ENCODE results near the gene HAS3.
A peak's percentile ranks its signal among the peaks of the same experiment; 100 is the strongest.
"Not testable (repeated sequence)": the region's sequence is repeated elsewhere in the genome, so short reads cannot be mapped to it uniquely, and the experiment has no call there.

Gene HAS3

GRCh38 chr16:69116256-69116875 is 10.9 kb downstream of the HAS3 start:
- DNase-seq (ENCODE audit: low spot score), result no peak

DNA sequence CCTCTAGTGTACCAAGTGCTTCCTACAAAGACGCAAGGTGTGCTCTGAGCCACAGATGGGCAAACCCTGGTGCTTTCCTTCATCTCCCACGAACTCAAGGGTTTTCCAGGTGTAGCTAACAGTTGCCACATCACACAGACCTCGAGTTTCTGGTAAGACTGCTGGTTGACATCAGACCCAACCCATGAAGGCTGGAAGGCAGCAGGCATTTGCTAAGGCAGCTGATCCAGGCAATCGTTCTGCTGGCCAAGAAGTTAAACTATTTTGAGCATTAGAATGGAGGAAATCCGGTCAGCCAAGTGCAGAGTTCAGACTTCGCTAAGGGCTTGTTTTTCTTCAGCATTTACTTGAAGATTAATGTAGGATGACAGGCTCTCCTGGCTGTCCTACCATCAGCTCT is 11.5 kb downstream of the HAS3 start:
- DNase-seq (ENCODE audit: low spot score), result no peak

GRCh38 chr16:69118468-69118867 is 13.0 kb downstream of the HAS3 start:
- DNase-seq (ENCODE audit: low spot score), result no peak

- no peak for DNase-seq (ENCODE audit: low spot score)
These were observed 13.5 kb downstream of the HAS3 start for GRCh38 chr16:69118994-69119393.

DNA sequence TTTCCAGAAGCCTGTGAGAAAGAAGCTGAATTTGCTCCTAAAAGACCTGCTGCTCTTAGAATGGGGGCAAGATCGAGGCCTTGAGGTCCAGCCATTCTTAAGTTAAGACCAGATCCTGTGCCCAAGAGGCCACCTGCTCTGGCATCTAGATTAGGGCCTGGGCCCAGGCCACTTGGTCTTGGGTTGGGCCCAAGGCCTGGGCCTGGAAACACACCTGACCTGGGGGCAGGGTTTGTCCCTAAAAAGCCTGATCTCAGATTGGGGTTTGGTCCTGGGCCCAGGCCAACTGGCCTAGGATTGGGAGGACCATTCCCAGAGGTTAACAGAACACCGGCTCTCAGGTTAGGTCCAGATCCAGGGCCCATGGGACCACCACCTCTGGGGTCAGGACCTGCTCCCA is 14.1 kb downstream of the HAS3 start:
- no peak for DNase-seq (ENCODE audit: low spot score)

DNA sequence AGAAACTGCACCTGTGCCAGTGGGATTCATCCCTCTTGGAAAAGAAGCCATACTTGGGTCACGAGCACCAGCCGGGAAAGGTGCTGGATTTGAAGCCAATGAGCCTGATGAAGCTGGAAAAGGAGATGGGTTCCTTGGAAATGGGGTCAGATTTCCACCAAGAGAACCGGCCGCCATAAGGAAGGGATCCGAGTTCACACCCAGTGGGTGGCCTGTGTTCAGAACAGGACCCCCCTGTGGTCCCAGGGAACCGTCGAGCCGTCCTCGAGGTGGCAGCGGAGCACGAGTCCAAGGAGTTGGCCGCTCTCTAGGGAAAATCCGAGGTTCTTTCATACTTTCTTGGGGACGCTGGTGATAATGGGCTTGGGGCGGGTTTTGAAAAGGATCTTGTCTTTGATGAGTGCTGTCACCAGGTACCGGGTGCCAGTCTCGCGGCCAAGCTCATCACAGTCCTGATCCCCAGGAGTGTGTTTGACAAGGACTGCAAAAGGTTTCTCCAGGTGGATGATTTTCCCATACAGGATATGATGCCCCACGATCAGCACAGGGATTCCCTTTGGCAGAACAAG is 14.7 kb downstream of the HAS3 start:
- DNase-seq (ENCODE audit: low spot score), result no peak

- peak; percentile 58 for DNase-seq (ENCODE audit: low spot score)
These were observed 18.5 kb downstream of the HAS3 start for GRCh38 chr16:69123910-69124309.

DNA sequence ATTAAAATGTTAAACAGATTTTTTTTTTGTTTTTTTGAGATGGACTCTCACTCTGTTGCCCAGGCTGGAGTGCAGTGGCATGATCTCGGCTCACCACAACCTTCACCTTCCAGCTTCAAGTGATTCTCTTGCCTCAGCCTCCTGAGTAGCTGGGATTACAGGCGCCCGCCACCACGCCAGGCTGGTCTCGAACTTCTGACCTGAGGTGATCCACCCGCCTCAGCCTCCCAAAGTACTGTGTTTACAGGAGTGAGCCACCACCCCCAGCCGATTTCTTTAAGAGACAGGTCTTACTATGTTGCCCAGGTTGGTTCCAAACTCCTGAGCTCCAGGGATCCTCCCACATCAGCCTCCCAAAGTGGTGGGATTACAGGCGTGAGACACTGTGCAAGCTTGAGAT is 19.0 kb downstream of the HAS3 start:
- not testable (repeated sequence) for DNase-seq (ENCODE audit: low spot score)

DNA sequence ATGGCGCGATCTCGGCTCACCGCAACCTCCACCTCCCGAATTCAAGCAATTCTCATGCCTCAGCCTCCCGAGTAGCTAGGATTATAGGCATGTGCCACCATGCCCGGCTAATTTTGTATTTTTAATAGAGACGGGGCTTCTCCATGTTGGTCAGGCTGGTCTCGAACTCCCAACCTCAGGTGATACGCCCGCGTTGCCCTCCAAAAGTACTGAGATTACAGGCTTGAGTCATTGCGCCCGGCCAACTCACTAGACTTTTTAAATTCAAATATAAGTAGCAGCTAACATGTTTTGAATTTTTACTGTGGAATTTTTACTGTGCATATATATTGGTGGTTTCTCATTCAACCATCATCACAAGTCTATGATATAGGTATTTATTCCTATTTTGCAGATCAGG is 19.5 kb downstream of the HAS3 start:
- not testable (repeated sequence) for DNase-seq (ENCODE audit: low spot score)

GRCh38 chr16:69126221-69126620 is 20.8 kb downstream of the HAS3 start:
- no peak for DNase-seq (ENCODE audit: low spot score)

GRCh38 chr16:69126801-69127200 is 21.3 kb downstream of the HAS3 start:
- not testable (repeated sequence) for DNase-seq (ENCODE audit: low spot score)

DNA sequence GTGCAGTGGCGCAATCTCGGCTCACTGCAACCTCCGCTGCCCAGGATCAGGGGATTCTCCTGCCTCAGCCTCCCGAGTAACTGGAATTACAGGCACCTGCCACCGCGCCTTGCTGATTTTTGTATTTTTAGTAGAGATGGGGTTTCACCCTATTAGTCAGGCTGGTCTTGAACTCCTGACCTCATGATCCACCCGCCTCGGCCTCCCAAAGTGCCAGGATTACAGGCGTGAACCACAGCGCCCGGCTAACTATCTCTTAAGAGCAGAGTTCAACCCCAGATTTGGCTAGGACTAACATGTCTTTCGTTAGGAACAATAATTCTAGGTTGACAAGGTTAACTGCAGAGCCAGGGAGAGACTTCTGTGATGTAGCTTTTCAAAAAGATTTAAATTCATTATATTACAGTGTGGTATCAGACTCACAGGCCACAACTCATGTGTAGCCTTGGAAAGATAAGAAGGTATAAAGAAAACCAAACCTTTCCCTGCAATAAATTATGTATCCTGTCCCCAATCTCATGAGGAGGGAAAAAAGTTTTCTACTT is 22.6 kb downstream of the HAS3 start:
- DNase-seq (ENCODE audit: low spot score), result no peak

DNA sequence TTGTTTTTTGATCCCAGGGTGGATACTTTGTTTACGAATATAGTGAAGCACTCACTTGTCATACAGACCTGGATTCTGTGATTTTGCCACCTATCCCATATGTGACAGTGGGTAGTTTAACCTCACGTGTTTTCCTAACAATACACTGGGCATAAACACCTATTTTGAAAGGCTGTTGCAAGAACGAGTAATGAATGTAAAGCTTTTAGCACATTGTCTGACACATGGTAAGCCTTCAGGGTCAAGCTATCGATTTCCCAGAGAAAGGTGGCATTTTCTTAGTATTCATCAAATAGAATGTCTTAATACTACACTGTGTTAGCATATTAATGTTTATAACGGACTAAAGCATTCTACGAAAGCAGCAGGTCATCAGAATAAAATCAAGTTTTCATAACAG is 25.0 kb downstream of the HAS3 start:
- no peak for DNase-seq (ENCODE audit: low spot score)

- peak; percentile 80 for DNase-seq (ENCODE audit: low spot score)
These were observed 25.9 kb downstream of the HAS3 start for GRCh38 chr16:69131167-69131838.

GRCh38 chr16:69131839-69132423 is 26.5 kb downstream of the HAS3 start:
- peak; percentile 97 for DNase-seq (ENCODE audit: low spot score)

GRCh38 chr16:69132424-69133252 is 27.2 kb downstream of the HAS3 start, which contains the start of the genes CHTF8 and UTP4:
TSS of gene CHTF8 (minus strand) at chr16:69132588. CDS start at chr16:69121458, 11,130 bp downstream.
TSS of gene UTP4 (plus strand) at chr16:69132649. CDS start at chr16:69133460, 811 bp downstream.
- peak; percentile 91 for DNase-seq (ENCODE audit: low spot score)

DNA sequence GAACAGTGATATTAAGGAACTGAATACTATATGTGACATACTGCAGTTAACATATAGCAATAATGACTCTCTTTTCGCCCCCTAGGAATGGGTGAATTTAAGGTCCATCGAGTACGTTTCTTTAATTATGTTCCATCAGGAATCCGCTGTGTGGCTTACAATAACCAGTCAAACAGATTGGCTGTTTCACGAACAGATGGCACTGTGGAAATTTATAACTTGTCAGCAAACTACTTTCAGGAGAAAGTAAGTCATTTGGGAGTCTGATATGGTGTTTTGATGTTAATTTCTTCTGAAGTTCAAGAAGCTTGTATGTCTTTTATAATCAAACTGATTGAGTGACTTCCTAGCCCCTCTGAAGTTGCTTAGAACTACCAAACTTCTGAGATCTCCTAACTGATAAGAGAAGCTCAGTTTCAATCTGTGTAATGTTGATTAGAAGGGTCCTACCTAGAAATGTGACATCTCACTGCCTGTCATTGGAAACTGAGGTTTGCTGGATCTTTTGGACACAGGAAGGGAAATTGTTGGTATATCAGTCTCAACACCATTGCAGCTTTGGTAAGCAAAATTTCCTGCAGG is 28.0 kb downstream of the HAS3 start:
- DNase-seq (ENCODE audit: low spot score), result no peak

DNA sequence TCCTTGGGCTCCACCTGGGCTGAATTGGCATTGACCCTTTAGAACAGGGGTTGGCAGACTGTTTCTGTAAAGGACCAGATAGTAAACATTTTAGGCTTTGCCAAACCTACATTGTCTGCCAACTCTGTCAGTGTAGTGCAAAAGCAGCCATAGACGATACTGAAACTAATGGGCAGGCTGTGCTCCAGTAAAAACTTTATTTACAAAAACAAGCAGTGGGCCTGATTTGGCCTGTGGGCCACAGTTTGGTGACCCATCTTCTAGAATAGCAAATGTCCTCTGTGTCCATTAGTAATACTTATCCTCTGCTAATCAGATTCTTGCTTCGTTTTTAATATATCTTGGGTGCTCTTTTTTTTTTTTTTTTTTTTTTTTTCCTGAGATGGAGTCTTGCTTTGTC is 33.2 kb downstream of the HAS3 start:
- no peak for DNase-seq (ENCODE audit: low spot score)

DNA sequence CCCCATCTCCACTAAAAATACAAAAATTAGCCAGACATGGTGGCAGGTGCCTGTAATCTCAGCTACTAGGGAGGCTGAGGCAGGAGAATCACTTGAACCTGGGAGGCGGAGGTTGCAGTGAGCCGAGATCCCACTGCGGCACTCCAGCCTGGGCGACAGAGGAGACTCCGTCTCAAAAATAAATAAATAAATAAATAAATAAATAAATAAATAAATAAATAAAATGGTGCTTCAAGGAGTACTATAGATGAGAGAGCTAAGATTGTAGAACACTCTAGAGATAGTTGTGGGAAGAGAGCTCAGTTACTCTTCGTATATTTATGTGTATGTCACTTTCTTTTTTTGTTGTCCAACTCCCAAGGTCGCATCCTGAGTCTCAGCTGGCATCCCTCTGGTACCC is 34.0 kb downstream of the HAS3 start:
- not testable (repeated sequence) for DNase-seq (ENCODE audit: low spot score)

- DNase-seq (ENCODE audit: low spot score), result no peak
These were observed 35.6 kb downstream of the HAS3 start for GRCh38 chr16:69141014-69141413.

- no peak for DNase-seq (ENCODE audit: low spot score)
These were observed 36.5 kb downstream of the HAS3 start for GRCh38 chr16:69141936-69142335.

Data from iPS-NIHi11 (cell line).